ENCODE data around the gene GABRB1. TPM values are rescaled to one million over a fixed set of nuclear protein-coding genes. Genes with fewer than 3 reads are reported as not detected.

GABRB1 gene
- total RNA-seq, 2 experiments from 2014 or later, result not detected

- no peaks in the 10 kb centered on the region for H3K9me3 Mint-ChIP-seq
- CTCF ChIA-PET, result interaction anchor here (0.6 kb wide), 1 partner anchor 1104 kb away, joined by 3 read pairs; no protein-coding TSS in a partner anchor
- intact Hi-C loops (cut with micrococcal nuclease), result no loop called here
- H3K27me3 Mint-ChIP-seq, result peaks cover 14% of the 10 kb centered on the region
- POLR2A ChIA-PET, result no interaction called here
- H3K4me3 Mint-ChIP-seq, result no peak overlapping the region
- no peak for DNase-seq
- H3K36me3 Mint-ChIP-seq, result no peaks in the 10 kb centered on the region
- H3K27ac Mint-ChIP-seq, result no peak overlapping the region
- H3K4me1 Mint-ChIP-seq (ENCODE audit: low read depth), result no peaks in the 10 kb centered on the region
Measured at GRCh38 chr4:47054130-47054529, 22.8 kb downstream of the GABRB1 start.

- peaks cover 6% of the 10 kb centered on the region for H3K27me3 Mint-ChIP-seq
- H3K9me3 Mint-ChIP-seq, result no peaks in the 10 kb centered on the region
- intact Hi-C loops (cut with micrococcal nuclease), result no loop called here
- no peak overlapping the region for H3K4me3 Mint-ChIP-seq
- H3K36me3 Mint-ChIP-seq, result no peaks in the 10 kb centered on the region
- no peak overlapping the region for H3K27ac Mint-ChIP-seq
- no peaks in the 10 kb centered on the region for H3K4me1 Mint-ChIP-seq (ENCODE audit: low read depth)
- ChIA-PET POLR2A (no interaction called here), CTCF (no interaction called here)
- no peak for DNase-seq
Measured at GRCh38 chr4:47057991-47058390, 26.6 kb downstream of the GABRB1 start.

- no peak overlapping the region for H3K4me3 Mint-ChIP-seq
- intact Hi-C loops (cut with micrococcal nuclease), result no loop called here
- H3K36me3 Mint-ChIP-seq, result no peaks in the 10 kb centered on the region
- no peaks in the 10 kb centered on the region for H3K9me3 Mint-ChIP-seq
- POLR2A ChIA-PET, result no interaction called here
- peaks cover 8% of the 10 kb centered on the region for H3K27me3 Mint-ChIP-seq
- CTCF ChIA-PET, result no interaction called here
- H3K27ac Mint-ChIP-seq, result no peak overlapping the region
- DNase-seq, result no peak
- H3K4me1 Mint-ChIP-seq (ENCODE audit: low read depth), result no peaks in the 10 kb centered on the region
Measured at GRCh38 chr4:47060561-47060960, 29.2 kb downstream of the GABRB1 start.

- POLR2A ChIA-PET, result no interaction called here
- Mint-ChIP-seq H3K9me3 (no peaks in the 10 kb centered on the region), H3K36me3 (no peaks in the 10 kb centered on the region), H3K4me3 (no peak overlapping the region), H3K27me3 (peaks cover 6% of the 10 kb centered on the region), H3K27ac (no peak overlapping the region), H3K4me1 (ENCODE audit: low read depth) (no peaks in the 10 kb centered on the region)
- CTCF ChIA-PET, result no interaction called here
- DNase-seq, result no peak
- intact Hi-C loops (cut with micrococcal nuclease), result no loop called here
Measured at GRCh38 chr4:47061435-47061834, 30.1 kb downstream of the GABRB1 start.

- H3K27ac Mint-ChIP-seq, result no peak overlapping the region
- no peak for DNase-seq
- POLR2A ChIA-PET, result no interaction called here
Measured at GRCh38 chr4:47065051-47065481, 33.7 kb downstream of the GABRB1 start.

GRCh38 chr4:47068986-47069385 lies 37.6 kb downstream of the GABRB1 start:
- intact Hi-C loops (cut with micrococcal nuclease), result no loop called here
- Mint-ChIP-seq H3K9me3 (no peaks in the 10 kb centered on the region), H3K4me3 (no peak overlapping the region), H3K27me3 (no peaks in the 10 kb centered on the region), H3K4me1 (ENCODE audit: low read depth) (no peaks in the 10 kb centered on the region), H3K27ac (no peak overlapping the region), H3K36me3 (no peaks in the 10 kb centered on the region)
- DNase-seq, result no peak
- POLR2A ChIA-PET, result no interaction called here
- CTCF ChIA-PET, result no interaction called here

More at GRCh38 chr4:47065051-47065481, 33.7 kb downstream of the GABRB1 start:
- Mint-ChIP-seq H3K9me3 (no peaks in the 10 kb centered on the region), H3K4me3 (no peak overlapping the region), H3K36me3 (no peaks in the 10 kb centered on the region), H3K27me3 (peaks cover 4% of the 10 kb centered on the region), H3K4me1 (ENCODE audit: low read depth) (no peaks in the 10 kb centered on the region)
- CTCF ChIA-PET, result no interaction called here
- intact Hi-C loops (cut with micrococcal nuclease), result no loop called here

- Mint-ChIP-seq H3K27ac (no peak overlapping the region), H3K4me1 (ENCODE audit: low read depth) (no peaks in the 10 kb centered on the region), H3K36me3 (no peaks in the 10 kb centered on the region), H3K9me3 (no peaks in the 10 kb centered on the region), H3K27me3 (no peaks in the 10 kb centered on the region), H3K4me3 (no peak overlapping the region)
- ChIA-PET POLR2A (no interaction called here), CTCF (interaction anchor here (1.5 kb wide), 1 partner anchor 48 kb away, joined by 3 read pairs; no protein-coding TSS in a partner anchor)
- DNase-seq, result no peak
- intact Hi-C loops (cut with micrococcal nuclease), result no loop called here
Measured at GRCh38 chr4:47071901-47072341, 40.6 kb downstream of the GABRB1 start.

- Mint-ChIP-seq H3K4me1 (ENCODE audit: low read depth) (no peaks in the 10 kb centered on the region), H3K27me3 (no peaks in the 10 kb centered on the region), H3K36me3 (no peaks in the 10 kb centered on the region), H3K4me3 (no peak overlapping the region), H3K9me3 (no peaks in the 10 kb centered on the region), H3K27ac (no peak overlapping the region)
- intact Hi-C loops (cut with micrococcal nuclease), result no loop called here
- DNase-seq, result no peak
- ChIA-PET POLR2A (no interaction called here), CTCF (interaction anchor here (1.1 kb wide), 1 partner anchor 49 kb away, joined by 3 read pairs; no protein-coding TSS in a partner anchor)
Measured at GRCh38 chr4:47073647-47074046, 42.3 kb downstream of the GABRB1 start.

- no peak for DNase-seq
- Mint-ChIP-seq H3K9me3 (no peaks in the 10 kb centered on the region), H3K36me3 (no peaks in the 10 kb centered on the region), H3K27me3 (no peaks in the 10 kb centered on the region), H3K4me3 (no peak overlapping the region), H3K4me1 (ENCODE audit: low read depth) (no peaks in the 10 kb centered on the region), H3K27ac (no peak overlapping the region)
- CTCF ChIA-PET, result no interaction called here
- POLR2A ChIA-PET, result no interaction called here
- intact Hi-C loops (cut with micrococcal nuclease), result no loop called here
Measured at GRCh38 chr4:47074816-47075215, 43.4 kb downstream of the GABRB1 start.

- Mint-ChIP-seq H3K27me3 (no peaks in the 10 kb centered on the region), H3K27ac (no peak overlapping the region), H3K9me3 (no peaks in the 10 kb centered on the region), H3K36me3 (no peaks in the 10 kb centered on the region), H3K4me3 (no peak overlapping the region), H3K4me1 (ENCODE audit: low read depth) (no peaks in the 10 kb centered on the region)
- ChIA-PET POLR2A (no interaction called here), CTCF (no interaction called here)
- intact Hi-C loops (cut with micrococcal nuclease), result no loop called here
- DNase-seq, result no peak
Measured at GRCh38 chr4:47075262-47075661, 43.9 kb downstream of the GABRB1 start.

- Mint-ChIP-seq H3K4me3 (no peak overlapping the region), H3K27ac (no peak overlapping the region), H3K36me3 (no peaks in the 10 kb centered on the region), H3K27me3 (no peaks in the 10 kb centered on the region), H3K4me1 (ENCODE audit: low read depth) (no peaks in the 10 kb centered on the region), H3K9me3 (no peaks in the 10 kb centered on the region)
- CTCF ChIA-PET, result no interaction called here
- DNase-seq, result no peak
- intact Hi-C loops (cut with micrococcal nuclease), result no loop called here
- POLR2A ChIA-PET, result no interaction called here
Measured at GRCh38 chr4:47075919-47076318, 44.6 kb downstream of the GABRB1 start.

GRCh38 chr4:47084111-47084510 lies 52.7 kb downstream of the GABRB1 start:
- ChIA-PET CTCF (no interaction called here), POLR2A (no interaction called here)
- intact Hi-C loops (cut with micrococcal nuclease), result no loop called here
- H3K4me3 Mint-ChIP-seq, result no peak overlapping the region
- no peaks in the 10 kb centered on the region for H3K9me3 Mint-ChIP-seq
- no peaks in the 10 kb centered on the region for H3K27me3 Mint-ChIP-seq
- H3K36me3 Mint-ChIP-seq, result no peaks in the 10 kb centered on the region
- H3K4me1 Mint-ChIP-seq (ENCODE audit: low read depth), result no peaks in the 10 kb centered on the region
- no peak for DNase-seq
- H3K27ac Mint-ChIP-seq, result no peak overlapping the region

- CTCF ChIA-PET, result no interaction called here
- Mint-ChIP-seq H3K4me3 (no peak overlapping the region), H3K9me3 (no peaks in the 10 kb centered on the region), H3K27ac (no peak overlapping the region), H3K36me3 (no peaks in the 10 kb centered on the region), H3K27me3 (no peaks in the 10 kb centered on the region), H3K4me1 (ENCODE audit: low read depth) (no peaks in the 10 kb centered on the region)
- POLR2A ChIA-PET, result no interaction called here
- intact Hi-C loops (cut with micrococcal nuclease), result no loop called here
- DNase-seq, result no peak
Measured at GRCh38 chr4:47084795-47085194, 53.4 kb downstream of the GABRB1 start.

- no peaks in the 10 kb centered on the region for H3K4me1 Mint-ChIP-seq (ENCODE audit: low read depth)
- no peak overlapping the region for H3K27ac Mint-ChIP-seq
- no peaks in the 10 kb centered on the region for H3K36me3 Mint-ChIP-seq
- ChIA-PET POLR2A (no interaction called here), CTCF (interaction anchor here (0.9 to 1.1 kb wide), 2 partner anchors 10 to 34 kb away, joined by 3 to 4 read pairs; no protein-coding TSS in a partner anchor)
- H3K9me3 Mint-ChIP-seq, result no peaks in the 10 kb centered on the region
- no peak overlapping the region for H3K4me3 Mint-ChIP-seq
- DNase-seq, result no peak
- intact Hi-C loops (cut with micrococcal nuclease), result no loop called here
- H3K27me3 Mint-ChIP-seq, result peaks cover 2% of the 10 kb centered on the region
Measured at GRCh38 chr4:47088298-47088697, 56.9 kb downstream of the GABRB1 start.
